Neural crest cell (in vitro differentiated cells): ENCODE data around the gene CCDC69. TPM values are rescaled to one million over a fixed set of nuclear protein-coding genes. Genes with fewer than 3 reads are reported as not detected.
A peak's percentile ranks its signal among the peaks of the same experiment; 100 is the strongest.

Experiments
- DNase-seq: peaks from one replicate; pipeline ENCODE4 v3.0.0; 2021; ENCODE audit warnings: low read depth, mixed read lengths, low spot score
- H3K27ac Mint-ChIP-seq: one replicate; pipeline ENCODE4 v1.8.0; 2021; ENCODE audit warnings: mild to moderate bottlenecking, mixed read lengths; ENCODE audit not compliant: unreplicated experiment
- H3K27me3 Mint-ChIP-seq: 2 replicates; pipeline ENCODE4 v1.8.0; 2021; ENCODE audit warnings: low read depth, mild to moderate bottlenecking, mixed read lengths
- H3K36me3 Mint-ChIP-seq: 2 replicates; pipeline ENCODE4 v1.8.0; 2021; ENCODE audit warnings: low read depth, mild to moderate bottlenecking, mixed read lengths
- H3K4me1 Mint-ChIP-seq: 2 replicates; pipeline ENCODE4 v1.8.0; 2021; ENCODE audit warnings: mixed read lengths
- H3K4me3 Mint-ChIP-seq: one replicate; pipeline ENCODE4 v1.8.0; 2021; ENCODE audit warnings: mild to moderate bottlenecking, mixed read lengths
- H3K9me3 Mint-ChIP-seq: 2 replicates; pipeline ENCODE4 v1.8.0; 2021; ENCODE audit warnings: mixed read lengths
- CTCF ChIP-seq: fragments of 200-600 bp; sonication (generic); conservative IDR thresholded peaks from 2 replicates; pipeline ENCODE4 v1.5.0; 2021; ENCODE audit warnings: antibody characterized with exemption, mild to moderate bottlenecking
- total RNA-seq: library from RNA; stranded (reverse); gene quantifications from 2 replicates; pipeline ENCODE4 v1.2.1, GENCODE V29; 2021

Gene CCDC69
- total RNA-seq, 1 donor from 2014 or later = 1.7 TPM

- Mint-ChIP-seq H3K36me3 (peaks cover 8% of the 10 kb centered on the region), H3K27ac (no peak overlapping the region), H3K4me1 (peaks cover 12% of the 10 kb centered on the region), H3K4me3 (no peak overlapping the region), H3K27me3 (no peaks in the 10 kb centered on the region), H3K9me3 (peaks cover 16% of the 10 kb centered on the region)
- DNase-seq = no peak
- no peak for TF ChIP-seq CTCF
Measured at GRCh38 chr5:151186538-151186937, 37.4 kb downstream of the CCDC69 start.

DNA sequence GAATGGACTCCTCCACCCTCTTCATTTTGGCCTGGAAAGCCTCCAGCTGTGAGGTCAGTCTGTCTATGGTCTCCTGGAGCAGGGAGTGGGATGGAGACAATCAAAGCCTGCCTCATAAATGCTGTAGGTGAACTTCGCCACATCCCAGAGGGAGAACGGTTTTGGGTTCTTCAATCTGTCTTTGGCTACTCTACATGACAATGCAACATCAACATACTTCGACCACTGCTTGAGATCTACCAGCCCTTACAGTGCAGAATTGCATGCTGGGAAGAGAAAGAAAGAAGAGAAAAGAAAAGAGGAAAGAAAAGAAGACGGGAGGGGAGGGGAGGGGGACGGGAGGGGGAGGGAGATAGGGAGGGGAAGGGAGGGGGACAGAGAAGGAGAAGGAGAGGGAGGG is 37.8 kb downstream of the CCDC69 start:
- H3K27me3 Mint-ChIP-seq = no peaks in the 10 kb centered on the region
- no peak overlapping the region for H3K4me3 Mint-ChIP-seq
- H3K9me3 Mint-ChIP-seq = peaks cover 13% of the 10 kb centered on the region
- H3K36me3 Mint-ChIP-seq = peaks cover 3% of the 10 kb centered on the region
- TF ChIP-seq CTCF = no peak
- no peak overlapping the region for H3K27ac Mint-ChIP-seq
- peaks cover 12% of the 10 kb centered on the region for H3K4me1 Mint-ChIP-seq
- DNase-seq = no peak

GRCh38 chr5:151184316-151185042 is 39.4 kb downstream of the CCDC69 start:
- H3K4me1 Mint-ChIP-seq = peaks cover 12% of the 10 kb centered on the region
- H3K4me3 Mint-ChIP-seq = no peak overlapping the region
- no peak for TF ChIP-seq CTCF
- no peaks in the 10 kb centered on the region for H3K36me3 Mint-ChIP-seq
- no peaks in the 10 kb centered on the region for H3K27me3 Mint-ChIP-seq
- no peak for DNase-seq
- H3K9me3 Mint-ChIP-seq = peaks cover 9% of the 10 kb centered on the region
- H3K27ac Mint-ChIP-seq = no peak overlapping the region

DNA sequence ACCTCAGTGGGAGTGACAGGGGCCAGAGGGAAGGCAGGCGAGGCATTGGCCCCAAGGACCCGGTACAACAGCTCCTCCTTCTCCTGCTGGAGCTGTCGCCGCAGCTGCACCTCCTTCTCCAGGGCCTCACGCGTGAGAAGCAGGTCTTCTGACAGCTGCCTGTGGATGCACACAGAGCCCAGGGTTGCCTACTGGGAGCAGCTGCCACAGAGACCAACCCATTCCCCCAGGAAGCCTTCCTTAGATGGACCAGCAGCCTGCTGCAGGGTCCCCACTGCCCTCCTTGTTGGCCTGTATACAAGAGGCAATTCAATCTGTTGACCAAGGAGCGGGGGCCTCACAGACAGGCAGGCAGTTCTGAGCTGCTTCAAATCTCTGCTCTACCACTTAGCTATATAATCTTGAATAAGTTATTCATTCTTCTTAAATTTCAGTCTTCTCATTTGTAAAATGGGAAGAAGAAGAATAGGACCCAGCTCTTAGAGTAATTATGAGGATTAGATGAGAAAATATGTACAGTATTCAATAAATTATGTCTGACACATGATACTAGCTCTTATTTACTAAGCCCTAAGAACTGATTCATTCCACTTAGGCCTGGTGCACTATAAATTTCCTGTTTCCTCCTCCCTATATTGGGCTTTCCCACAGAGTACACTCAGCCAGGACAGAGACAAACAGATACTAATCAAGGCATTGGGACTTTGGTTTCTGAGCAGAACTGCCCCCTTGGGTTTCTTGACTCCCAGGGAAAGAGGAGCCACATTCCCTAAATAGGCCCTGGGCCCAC is 40.2 kb downstream of the CCDC69 start:
- no peak for DNase-seq
- TF ChIP-seq CTCF = no peak
- peak overlapping the region; percentile 6 for H3K27ac Mint-ChIP-seq
- no peaks in the 10 kb centered on the region for H3K36me3 Mint-ChIP-seq
- H3K4me1 Mint-ChIP-seq = peaks cover 12% of the 10 kb centered on the region
- H3K9me3 Mint-ChIP-seq = peaks cover 2% of the 10 kb centered on the region
- H3K4me3 Mint-ChIP-seq = no peak overlapping the region
- H3K27me3 Mint-ChIP-seq = no peaks in the 10 kb centered on the region

DNA sequence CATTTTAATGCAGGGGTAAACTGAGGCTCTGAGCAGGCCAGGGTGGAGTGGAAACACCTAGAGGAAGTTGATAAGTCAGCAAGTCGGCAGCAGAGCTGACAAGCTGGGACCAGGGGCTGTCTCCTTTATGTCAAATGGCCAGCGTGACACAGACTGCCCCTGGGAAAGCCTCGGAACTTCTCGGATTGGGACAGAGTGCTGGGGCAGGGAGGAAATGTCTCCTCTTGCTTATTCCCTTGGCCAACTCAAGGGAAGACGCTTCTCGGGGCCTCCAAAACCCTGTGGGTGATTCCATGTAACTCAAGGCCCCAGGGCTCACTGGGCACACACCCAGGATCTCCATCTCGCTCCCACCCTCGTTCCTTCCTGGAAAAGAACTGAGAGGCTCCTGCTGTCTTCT is 40.9 kb downstream of the CCDC69 start:
- DNase-seq = no peak
- TF ChIP-seq CTCF = no peak
- Mint-ChIP-seq H3K4me1 (peaks cover 12% of the 10 kb centered on the region), H3K27me3 (peaks cover under 1% of the 10 kb centered on the region), H3K9me3 (peaks cover 3% of the 10 kb centered on the region), H3K4me3 (no peak overlapping the region), H3K27ac (no peak overlapping the region), H3K36me3 (no peaks in the 10 kb centered on the region)
